Inflammatory macrophage treated with lipopolysaccharide for 4 hours (primary cell): ENCODE results near the gene GPX7.

Experiments used
- DNase-seq: peaks from one replicate; pipeline ENCODE4 v3.0.0-alpha.2; 2020

The GPX7 gene

GRCh38 chr1:52631759-52632331 lies 29.7 kb downstream of the GPX7 start:
- DNase-seq = peak; percentile 16

GRCh38 chr1:52632732-52633290 lies 30.6 kb downstream of the GPX7 start, which contains the start of gene SHISAL2A:
Gene SHISAL2A, plus strand, starts transcription at chr1:52633168. Its CDS starts 326 bp downstream, at chr1:52633494.
- peak; percentile 15 for DNase-seq

GRCh38 chr1:52633291-52633754 lies 31.2 kb downstream of the GPX7 start:
- no peak for DNase-seq

- DNase-seq = no peak
Observed at GRCh38 chr1:52634111-52634510, 31.9 kb downstream of the GPX7 start.

- no peak for DNase-seq
Observed at GRCh38 chr1:52635321-52636089, 33.3 kb downstream of the GPX7 start.

- DNase-seq = peak; percentile 70
Observed at GRCh38 chr1:52636721-52637695, 34.8 kb downstream of the GPX7 start.

- no peak for DNase-seq
Observed at GRCh38 chr1:52637946-52638345, 35.8 kb downstream of the GPX7 start.

- DNase-seq = no peak
Observed at GRCh38 chr1:52640697-52641096, 38.5 kb downstream of the GPX7 start.

- DNase-seq = peak; percentile 10
Observed at GRCh38 chr1:52641307-52641706, 39.1 kb downstream of the GPX7 start.

GRCh38 chr1:52645261-52645660 lies 43.1 kb downstream of the GPX7 start:
- no peak for DNase-seq

GRCh38 chr1:52651904-52652303 lies 49.7 kb downstream of the GPX7 start:
- no peak for DNase-seq

GRCh38 chr1:52653207-52653849 lies 51.2 kb downstream of the GPX7 start:
- no peak for DNase-seq

GRCh38 chr1:52654063-52654462 lies 51.9 kb downstream of the GPX7 start:
- no peak for DNase-seq

- no peak for DNase-seq
Observed at GRCh38 chr1:52657702-52658101, 55.5 kb downstream of the GPX7 start.
